Measurements from ENCODE around the gene MLXIPL. TPM values are rescaled to one million over a fixed set of nuclear protein-coding genes. Genes with fewer than 3 reads are reported as not detected.

MLXIPL gene
- total and polyA plus RNA-seq, 11 donors, result 0.42 to 10.1 (median 2.0) TPM

DNA sequence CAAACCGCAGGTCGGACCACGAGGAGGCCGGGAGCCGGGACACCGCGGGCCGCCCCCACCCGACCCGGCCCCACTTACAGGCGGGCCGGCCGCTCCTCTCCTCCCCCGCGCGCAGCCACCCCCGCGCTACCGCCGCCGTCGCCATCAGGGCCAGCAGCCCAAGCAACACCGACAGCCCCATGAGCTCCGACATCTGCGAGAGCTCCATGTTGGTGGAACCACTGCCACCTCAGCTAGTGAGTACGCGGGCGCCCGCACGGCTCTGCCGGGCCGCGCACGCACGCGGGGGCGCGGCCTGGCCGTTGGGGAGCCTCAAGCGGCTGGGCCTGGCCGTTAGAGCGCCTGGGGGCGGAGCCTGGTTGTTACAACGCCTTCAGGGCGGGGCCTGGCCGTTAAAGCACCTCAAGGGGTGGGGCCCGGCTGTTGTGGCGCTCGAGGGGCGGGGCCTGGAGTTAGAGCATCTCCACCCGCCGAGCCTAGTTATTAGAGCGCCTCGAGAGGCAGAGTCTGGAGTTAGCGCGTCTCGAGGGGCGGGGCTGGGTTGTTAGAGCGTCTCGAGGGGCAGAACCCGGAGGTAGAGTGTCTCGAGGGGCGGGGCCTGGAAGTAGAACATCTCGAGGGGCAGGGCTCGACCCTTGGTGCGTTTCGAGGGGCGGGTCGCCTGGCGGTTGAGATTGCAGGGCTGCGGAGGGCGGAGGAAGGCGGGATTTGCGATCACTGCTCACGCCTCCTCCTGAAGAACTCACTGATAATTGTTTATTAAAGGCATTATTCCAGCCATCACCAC is 45.8 kb downstream of the MLXIPL start, which contains the start of gene TBL2:
Gene TBL2 (minus strand): TSS at position 238 of the 787 bp plus-strand sequence. CDS start 30 bp downstream, at position 208.
- Histone ChIP-seq H3K4me3 (peak within 1 kb of the TSS; percentile 42 to 98 (median 95)), H3K4me1 (peaks cover 0 to 59% (median 17%) of the 10 kb centered on the region in 12 donors), H3K27me3 (no peaks in the 10 kb centered on the region), H3K36me3 (peaks cover 0 to 28% (median 15%) of the 10 kb centered on the region in 9 donors), H3K27ac (peak within 1 kb of the TSS; percentile 58 to 96 (median 86)), H3K9me3 (no peaks in the 10 kb centered on the region)
- ATAC-seq (peak; percentile 97 to 99 (median 98)), DNase-seq (peak; percentile 98 to 99 (median 99))
- TF ChIP-seq CTCF (IDR thresholded peaks at IDR 0.05) (peak in 4 of 12 donors; percentile 29 to 50 (median 38)), POLR2A (IDR thresholded peaks at IDR 0.05) (peak in 1 of 2 donors; percentile 91)
- WGBS, 4 donors, result 0 to 1% (median 1%) methylated on average over 20 to 75 of the region's 75 CpGs
- intact Hi-C loops (cut with DNase I), result loop anchor here in 4 of 10 donors (1.0 to 10.0 kb wide), 5 partner anchors 21 to 56 kb away; partner anchors contain the start of genes BCL7B (in 3 of the 4) and BAZ1B (in 2 of the 4)

GRCh38 chr7:73577627-73578341 is 46.5 kb downstream of the MLXIPL start:
- Histone ChIP-seq H3K4me3 (peak overlapping the region; percentile 42 to 98 (median 95)), H3K27me3 (no peaks in the 10 kb centered on the region), H3K9me3 (no peaks in the 10 kb centered on the region), H3K36me3 (peaks cover 0 to 35% (median 23%) of the 10 kb centered on the region in 9 donors), H3K27ac (peak overlapping the region; percentile 58 to 96 (median 86)), H3K4me1 (peaks cover 0 to 51% (median 17%) of the 10 kb centered on the region in 12 donors)
- ATAC-seq (peak in 2 of 4 donors; percentile 7 to 29), DNase-seq (peak in 2 of 5 donors; percentile 23 to 58)
- intact Hi-C loops (cut with DNase I), result loop anchor here in 4 of 10 donors (1.0 to 10.0 kb wide), 5 partner anchors 20 to 55 kb away; partner anchors contain the start of genes BCL7B (in 3 of the 4) and BAZ1B (in 2 of the 4)
- TF ChIP-seq CTCF (IDR thresholded peaks at IDR 0.05) (no peak), POLR2A (IDR thresholded peaks at IDR 0.05) (no peak)
- 13 to 21% (median 16%) methylated on average over 20 to 32 of the region's 32 CpGs for WGBS, 4 donors

GRCh38 chr7:73573791-73574190 is 50.5 kb downstream of the MLXIPL start:
- ATAC-seq, result no peak
- 95 to 100% (median 97%) methylated on average over 3 to 11 of the region's 11 CpGs for WGBS, 4 donors
- Histone ChIP-seq H3K4me3 (no peak overlapping the region), H3K4me1 (peaks cover 0 to 20% (median 11%) of the 10 kb centered on the region in 12 donors), H3K27me3 (no peaks in the 10 kb centered on the region), H3K9me3 (no peaks in the 10 kb centered on the region), H3K27ac (no peak overlapping the region), H3K36me3 (peaks cover 0 to 75% (median 62%) of the 10 kb centered on the region in 9 donors)
- DNase-seq, result peak in 1 of 5 donors; percentile 12
- no peak for TF ChIP-seq CTCF (IDR thresholded peaks at IDR 0.05)
- TF ChIP-seq POLR2A (IDR thresholded peaks at IDR 0.05), result no peak
- intact Hi-C loops (cut with DNase I), result loop anchor here in 1 of 10 donors (10.0 kb wide), 1 partner anchor 49 kb away; the partner anchor contains the start of gene BAZ1B
